ENCODE results near the gene PAQR9. TPM values are rescaled to one million over a fixed set of nuclear protein-coding genes. Genes with fewer than 3 reads are reported as not detected.

The PAQR9 gene
- total RNA-seq, 1 donor from 2014 or later = 0.23 TPM

DNA sequence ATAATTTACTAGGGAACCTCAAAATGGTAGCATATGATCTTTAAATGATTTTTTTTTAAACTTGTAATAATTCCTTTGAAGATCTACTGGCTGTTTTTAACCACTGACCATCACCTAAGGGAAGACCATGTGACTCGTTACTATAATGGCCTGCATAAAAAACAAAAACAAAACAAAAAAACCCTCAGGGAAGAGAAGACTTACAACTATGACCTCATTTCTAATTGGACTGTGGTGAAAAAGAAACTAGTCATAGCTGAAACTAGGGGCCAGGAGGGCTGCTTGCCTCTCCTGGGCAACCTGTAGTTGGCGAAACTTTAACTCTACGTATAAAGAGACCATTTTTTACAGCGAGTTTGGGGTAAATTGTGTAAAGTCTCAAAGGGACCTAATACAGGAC is 23.0 kb downstream of the PAQR9 start:
- Mint-ChIP-seq H3K36me3 (ENCODE audit: low read depth, unreplicated experiment) (no peaks in the 10 kb centered on the region), H3K4me3 (ENCODE audit: unreplicated experiment) (no peak overlapping the region), H3K27me3 (ENCODE audit: low read depth, unreplicated experiment) (no peaks in the 10 kb centered on the region), H3K4me1 (ENCODE audit: low read depth, unreplicated experiment) (no peaks in the 10 kb centered on the region), H3K9me3 (ENCODE audit: unreplicated experiment) (peaks cover 2% of the 10 kb centered on the region), H3K27ac (ENCODE audit: unreplicated experiment) (no peak overlapping the region)
- Histone ChIP-seq H3K27me3 (ENCODE audit: insufficient read depth, low read length) (no peaks in the 10 kb centered on the region), H3K9ac (ENCODE audit: low read length) (no peak overlapping the region), H3K36me3 (ENCODE audit: insufficient read depth, low read length) (no peaks in the 10 kb centered on the region), H3K9me3 (ENCODE audit: insufficient read depth, low read depth, low read length) (no peaks in the 10 kb centered on the region), H2AFZ (ENCODE audit: low read depth, low read length) (no peak overlapping the region), H3K4me1 (ENCODE audit: insufficient read depth, low read length) (no peaks in the 10 kb centered on the region), H4K20me1 (ENCODE audit: insufficient read depth, low read length) (no peaks in the 10 kb centered on the region), H3K27ac (ENCODE audit: low read depth, low read length) (no peak overlapping the region), H3K79me2 (ENCODE audit: insufficient read depth, low read length) (no peaks in the 10 kb centered on the region), H3K4me2 (ENCODE audit: low read length) (no peak overlapping the region), H3K4me3 (ENCODE audit: insufficient read depth, low read depth, low read length) (no peak overlapping the region)
- no peak for DNase-seq (ENCODE audit: low read depth)
- TF ChIP-seq EZH2 (IDR thresholded peaks at IDR 0.05; ENCODE audit: insufficient read depth, low read length) = no peak
- TF ChIP-seq, protein P1, sequence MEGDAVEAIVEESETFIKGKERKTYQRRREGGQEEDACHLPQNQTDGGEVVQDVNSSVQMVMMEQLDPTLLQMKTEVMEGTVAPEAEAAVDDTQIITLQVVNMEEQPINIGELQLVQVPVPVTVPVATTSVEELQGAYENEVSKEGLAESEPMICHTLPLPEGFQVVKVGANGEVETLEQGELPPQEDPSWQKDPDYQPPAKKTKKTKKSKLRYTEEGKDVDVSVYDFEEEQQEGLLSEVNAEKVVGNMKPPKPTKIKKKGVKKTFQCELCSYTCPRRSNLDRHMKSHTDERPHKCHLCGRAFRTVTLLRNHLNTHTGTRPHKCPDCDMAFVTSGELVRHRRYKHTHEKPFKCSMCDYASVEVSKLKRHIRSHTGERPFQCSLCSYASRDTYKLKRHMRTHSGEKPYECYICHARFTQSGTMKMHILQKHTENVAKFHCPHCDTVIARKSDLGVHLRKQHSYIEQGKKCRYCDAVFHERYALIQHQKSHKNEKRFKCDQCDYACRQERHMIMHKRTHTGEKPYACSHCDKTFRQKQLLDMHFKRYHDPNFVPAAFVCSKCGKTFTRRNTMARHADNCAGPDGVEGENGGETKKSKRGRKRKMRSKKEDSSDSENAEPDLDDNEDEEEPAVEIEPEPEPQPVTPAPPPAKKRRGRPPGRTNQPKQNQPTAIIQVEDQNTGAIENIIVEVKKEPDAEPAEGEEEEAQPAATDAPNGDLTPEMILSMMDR (IDR thresholded peaks at IDR 0.05; ENCODE audit: insufficient read depth, low read depth, low read length) = no peak
- no peak for FAIRE-seq

DNA sequence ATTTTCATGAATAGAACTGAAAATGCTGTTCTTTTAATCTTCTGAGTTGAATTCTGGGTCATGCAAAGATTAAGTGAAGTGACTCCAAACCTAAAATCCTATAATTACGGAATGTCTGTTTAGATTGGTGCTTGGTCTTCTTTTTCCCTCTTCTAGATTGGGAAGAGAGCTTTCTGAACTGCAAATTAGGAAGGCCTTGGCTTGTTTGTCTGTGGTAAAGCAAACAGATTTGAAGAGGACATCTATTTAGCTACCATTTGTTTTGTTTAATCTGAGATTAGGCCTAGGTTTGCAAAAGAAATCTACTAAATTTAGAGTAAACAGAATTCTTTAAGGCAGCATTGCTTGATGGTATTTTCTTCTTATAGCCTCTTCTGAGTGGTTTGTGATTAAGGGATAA is 23.5 kb downstream of the PAQR9 start:
- Mint-ChIP-seq H3K4me1 (ENCODE audit: low read depth, unreplicated experiment) (no peaks in the 10 kb centered on the region), H3K36me3 (ENCODE audit: low read depth, unreplicated experiment) (no peaks in the 10 kb centered on the region), H3K9me3 (ENCODE audit: unreplicated experiment) (no peaks in the 10 kb centered on the region), H3K27me3 (ENCODE audit: low read depth, unreplicated experiment) (no peaks in the 10 kb centered on the region), H3K4me3 (ENCODE audit: unreplicated experiment) (no peak overlapping the region), H3K27ac (ENCODE audit: unreplicated experiment) (no peak overlapping the region)
- H4K20me1 ChIP-seq (ENCODE audit: insufficient read depth, low read length) = no peaks in the 10 kb centered on the region
- H3K79me2 ChIP-seq (ENCODE audit: insufficient read depth, low read length) = no peaks in the 10 kb centered on the region
- H3K36me3 ChIP-seq (ENCODE audit: insufficient read depth, low read length) = no peaks in the 10 kb centered on the region
- no peak overlapping the region for H2AFZ ChIP-seq (ENCODE audit: low read depth, low read length)
- H3K4me3 ChIP-seq (ENCODE audit: insufficient read depth, low read depth, low read length) = no peak overlapping the region
- DNase-seq (ENCODE audit: low read depth) (no peak), FAIRE-seq (no peak)
- H3K27me3 ChIP-seq (ENCODE audit: insufficient read depth, low read length) = no peaks in the 10 kb centered on the region
- H3K9ac ChIP-seq (ENCODE audit: low read length) = no peak overlapping the region
- no peaks in the 10 kb centered on the region for H3K9me3 ChIP-seq (ENCODE audit: insufficient read depth, low read depth, low read length)
- no peak for TF ChIP-seq EZH2 (IDR thresholded peaks at IDR 0.05; ENCODE audit: insufficient read depth, low read length)
- TF ChIP-seq, protein P1 (IDR thresholded peaks at IDR 0.05; ENCODE audit: insufficient read depth, low read depth, low read length) = no peak
- no peaks in the 10 kb centered on the region for H3K4me1 ChIP-seq (ENCODE audit: insufficient read depth, low read length)
- H3K27ac ChIP-seq (ENCODE audit: low read depth, low read length) = no peak overlapping the region
- no peak overlapping the region for H3K4me2 ChIP-seq (ENCODE audit: low read length)

DNA sequence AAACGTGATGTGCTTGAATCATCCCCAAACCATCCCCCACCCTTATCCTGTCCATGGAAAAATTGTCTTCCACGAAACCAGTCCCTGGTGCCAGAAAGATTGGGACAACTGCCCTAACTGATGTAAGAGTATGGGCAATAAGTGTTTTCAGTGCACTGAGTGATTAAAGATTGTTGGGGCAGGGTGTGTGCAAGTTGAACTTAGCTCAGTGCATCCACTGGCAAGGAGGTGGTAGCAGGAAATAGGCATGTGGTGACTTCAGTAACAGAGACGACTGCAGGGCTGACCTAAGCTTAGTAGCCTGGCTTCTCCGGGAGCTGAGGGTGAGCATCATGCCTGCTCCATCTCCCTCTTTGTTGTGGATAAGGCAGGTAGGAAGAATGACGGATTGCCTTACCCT is 27.5 kb downstream of the PAQR9 start:
- FAIRE-seq = no peak

More for the DNA sequence above, 27.5 kb downstream of the PAQR9 start:
- Histone ChIP-seq H4K20me1 (ENCODE audit: insufficient read depth, low read length) (no peaks in the 10 kb centered on the region), H3K9me3 (ENCODE audit: insufficient read depth, low read depth, low read length) (no peaks in the 10 kb centered on the region), H3K27me3 (ENCODE audit: insufficient read depth, low read length) (no peaks in the 10 kb centered on the region), H3K27ac (ENCODE audit: low read depth, low read length) (no peak overlapping the region), H3K4me1 (ENCODE audit: insufficient read depth, low read length) (no peaks in the 10 kb centered on the region), H3K9ac (ENCODE audit: low read length) (no peak overlapping the region), H3K36me3 (ENCODE audit: insufficient read depth, low read length) (no peaks in the 10 kb centered on the region), H3K79me2 (ENCODE audit: insufficient read depth, low read length) (no peaks in the 10 kb centered on the region), H3K4me3 (ENCODE audit: insufficient read depth, low read depth, low read length) (no peak overlapping the region), H3K4me2 (ENCODE audit: low read length) (no peak overlapping the region), H2AFZ (ENCODE audit: low read depth, low read length) (no peak overlapping the region)
- DNase-seq (ENCODE audit: low read depth) = no peak
- peaks cover 3% of the 10 kb centered on the region for H3K27me3 Mint-ChIP-seq (ENCODE audit: low read depth, unreplicated experiment)
- no peak overlapping the region for H3K4me3 Mint-ChIP-seq (ENCODE audit: unreplicated experiment)
- no peaks in the 10 kb centered on the region for H3K9me3 Mint-ChIP-seq (ENCODE audit: unreplicated experiment)
- no peaks in the 10 kb centered on the region for H3K4me1 Mint-ChIP-seq (ENCODE audit: low read depth, unreplicated experiment)
- H3K36me3 Mint-ChIP-seq (ENCODE audit: low read depth, unreplicated experiment) = no peaks in the 10 kb centered on the region
- TF ChIP-seq, protein P1 (IDR thresholded peaks at IDR 0.05; ENCODE audit: insufficient read depth, low read depth, low read length) = no peak
- TF ChIP-seq EZH2 (IDR thresholded peaks at IDR 0.05; ENCODE audit: insufficient read depth, low read length) = no peak
- no peak overlapping the region for H3K27ac Mint-ChIP-seq (ENCODE audit: unreplicated experiment)
